HEK293 (cell line): Measurements from ENCODE around the gene TGFB2.
A peak's percentile ranks its signal among the peaks of the same experiment; 100 is the strongest.

ENCODE experiments used
- CTCF ChIA-PET: fragments of 350-600 bp; formaldehyde crosslinking; extraction: SDS; loops from one replicate; lab custom pipeline; 2021; ENCODE audit warnings: antibody characterized with exemption; lab: Yijun Ruan, JAX
- POLR2A ChIA-PET: fragments of 300-600 bp; formaldehyde crosslinking; extraction: SDS; loops from one replicate; lab custom pipeline; 2020; ENCODE audit warnings: antibody characterized with exemption, inconsistent platforms; lab: Yijun Ruan, JAX
- H3K27ac ChIP-seq: fragments of 200-500 bp; sonication (Bioruptor generic); 2 replicates; pipeline ENCODE4 v1.5.1; 2014; ENCODE audit warnings: low read depth, low read length, control low read depth, inconsistent platforms; ENCODE audit errors: extremely low read depth
- H3K36me3 ChIP-seq, 2 experiments: fragments of 200-500 bp in 1 of 2; sonication (Bioruptor generic) in 1 of 2; 1 replicate in 1 of 2; 2 replicates in 1 of 2; pipeline ENCODE4 v1.5.1; 2014 to 2017; ENCODE audit warnings: inconsistent platforms in 2 of 2, low read length in 2 of 2; ENCODE audit not compliant: control insufficient read depth in 2 of 2, insufficient read depth in 1 of 2
- H3K4me1 ChIP-seq: fragments of 200-500 bp; sonication (Bioruptor generic); 2 replicates; pipeline ENCODE4 v1.5.1; 2014; ENCODE audit warnings: mild to moderate bottlenecking, low read length, inconsistent platforms; ENCODE audit not compliant: control insufficient read depth, insufficient read depth
- H3K4me3 ChIP-seq: 2 replicates; pipeline ENCODE4 v1.5.1; 2011; ENCODE audit warnings: low read depth, mild to moderate bottlenecking, control low read depth, low read length, moderate library complexity
- H3K9me3 ChIP-seq: fragments of 200-500 bp; sonication (Bioruptor generic); 2 replicates; pipeline ENCODE4 v1.5.1; 2014; ENCODE audit warnings: low read depth, low read length, inconsistent platforms; ENCODE audit not compliant: control insufficient read depth, insufficient read depth
- ATF2 ChIP-seq: fragments of 450-650 bp; formaldehyde crosslinking; IDR thresholded peaks from 2 replicates; pipeline ENCODE4 v1.5.1; 2016; ENCODE audit warnings: missing biosample characterization, missing genetic modification characterization, low read depth
- KLF1 ChIP-seq: fragments of 450-650 bp; formaldehyde crosslinking; IDR thresholded peaks from 2 replicates; pipeline ENCODE4 v1.5.1; 2016; ENCODE audit warnings: missing biosample characterization, missing genetic modification characterization
- KLF9 ChIP-seq: fragments of 450-650 bp; formaldehyde crosslinking; IDR thresholded peaks from 2 replicates; pipeline ENCODE4 v1.5.1; 2016; ENCODE audit warnings: missing biosample characterization, missing genetic modification characterization, low read depth
- TCF7L2 ChIP-seq: IDR thresholded peaks from 2 replicates; pipeline ENCODE4 v1.6.1; 2011; ENCODE audit warnings: low read depth, mild to moderate bottlenecking, inconsistent platforms, low read length, moderate library complexity, borderline replicate concordance
- WT1 ChIP-seq: fragments of 450-650 bp; formaldehyde crosslinking; IDR thresholded peaks from 2 replicates; pipeline ENCODE4 v1.5.1; 2016; ENCODE audit warnings: missing biosample characterization, missing genetic modification characterization
- ZFP41 ChIP-seq: fragments of 450-650 bp; formaldehyde crosslinking; IDR thresholded peaks from 2 replicates; pipeline ENCODE4 v1.5.1; 2016; ENCODE audit warnings: missing biosample characterization, missing genetic modification characterization, borderline replicate concordance
- ZNF132 ChIP-seq: fragments of 450-650 bp; formaldehyde crosslinking; IDR thresholded peaks from 2 replicates; pipeline ENCODE4 v1.5.1; 2017; ENCODE audit warnings: missing biosample characterization, missing genetic modification characterization, borderline replicate concordance
- ZNF155 ChIP-seq: fragments of 450-650 bp; formaldehyde crosslinking; IDR thresholded peaks from 2 replicates; pipeline ENCODE4 v1.5.1; 2016; ENCODE audit warnings: missing biosample characterization, missing genetic modification characterization
- ZNF16 ChIP-seq: fragments of 450-650 bp; formaldehyde crosslinking; IDR thresholded peaks from 2 replicates; pipeline ENCODE4 v1.5.1; 2016; ENCODE audit warnings: low read depth, missing biosample characterization, missing genetic modification characterization
- ZNF19 ChIP-seq: fragments of 450-650 bp; formaldehyde crosslinking; IDR thresholded peaks from 2 replicates; pipeline ENCODE4; 2016; ENCODE audit warnings: missing biosample characterization, missing genetic modification characterization, low read depth
- ZNF214 ChIP-seq: fragments of 450-650 bp; formaldehyde crosslinking; IDR thresholded peaks from 2 replicates; pipeline ENCODE4 v1.5.1; 2017; ENCODE audit warnings: missing biosample characterization, mild to moderate bottlenecking, missing genetic modification characterization, borderline replicate concordance
- ZNF391 ChIP-seq: fragments of 450-650 bp; formaldehyde crosslinking; IDR thresholded peaks from 2 replicates; pipeline ENCODE4 v1.5.1; 2016; ENCODE audit warnings: low read depth, missing biosample characterization, missing genetic modification characterization, borderline replicate concordance
- ZNF394 ChIP-seq: fragments of 450-650 bp; formaldehyde crosslinking; IDR thresholded peaks from 2 replicates; pipeline ENCODE4 v1.5.1; 2016; ENCODE audit warnings: missing biosample characterization, missing genetic modification characterization, mild to moderate bottlenecking, moderate library complexity, borderline replicate concordance
- ZNF404 ChIP-seq: fragments of 450-650 bp; formaldehyde crosslinking; IDR thresholded peaks from 2 replicates; pipeline ENCODE4 v1.5.1; 2017; ENCODE audit warnings: missing biosample characterization, missing genetic modification characterization
- ZNF561 ChIP-seq: fragments of 450-650 bp; IDR thresholded peaks from 2 replicates; pipeline ENCODE4 v1.5.1; 2018; ENCODE audit warnings: missing biosample characterization, missing genetic modification characterization, borderline replicate concordance
- ZNF624 ChIP-seq: fragments of 450-650 bp; formaldehyde crosslinking; IDR thresholded peaks from 2 replicates; pipeline ENCODE4 v1.5.1; 2017; ENCODE audit warnings: missing biosample characterization, missing genetic modification characterization
- ZNF677 ChIP-seq: fragments of 450-650 bp; IDR thresholded peaks from 2 replicates; pipeline ENCODE4 v1.5.0; 2018; ENCODE audit warnings: missing biosample characterization, mild to moderate bottlenecking, missing genetic modification characterization, moderate library complexity
- TF ChIP-seq, protein P1 (sequence below): fragments of 450-650 bp; formaldehyde crosslinking; IDR thresholded peaks from 2 replicates; pipeline ENCODE4 v1.5.1; 2016; ENCODE audit warnings: missing biosample characterization, missing genetic modification characterization

TGFB2 gene

DNA sequence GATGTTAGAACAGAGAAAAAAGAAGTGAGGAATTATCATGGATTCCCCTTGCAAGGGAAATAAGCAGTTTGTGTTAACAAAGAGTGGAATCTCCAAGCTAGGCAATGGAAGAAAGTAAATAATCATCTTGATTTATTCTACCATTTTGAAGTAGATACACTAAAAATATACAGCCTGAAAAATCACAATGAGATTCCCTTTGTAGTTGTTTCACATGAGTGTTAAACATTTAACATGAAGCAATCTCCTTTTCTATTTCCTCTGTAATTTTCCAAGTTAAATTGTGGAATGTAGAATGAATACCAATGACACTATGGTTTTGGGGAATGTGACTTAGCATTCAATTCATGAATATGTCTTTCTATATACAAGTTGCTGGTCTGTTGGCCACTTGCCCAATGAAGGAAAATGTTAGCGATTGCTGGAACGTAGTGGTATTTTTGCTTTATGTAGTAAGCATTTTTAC is 5.7 kb downstream of the TGFB2 start:
- ChIA-PET POLR2A (no interaction called here), CTCF (interaction anchor here (1.0 kb wide), 1 partner anchor 10 kb away, joined by 5 read pairs; no protein-coding TSS in a partner anchor)
- no peak overlapping the region for H3K27ac ChIP-seq
- H3K4me1 ChIP-seq = peaks cover 3% of the 10 kb centered on the region
- TF ChIP-seq KLF1 (tag by site-specific recombination) (no peak), ZNF624 (no peak), ZNF404 (no peak), ZNF155 (tag by site-specific recombination) (no peak), TCF7L2 (no peak), ZNF561 (no peak), ZNF132 (tag by site-specific recombination) (no peak), ZNF391 (tag by site-specific recombination) (no peak), ZNF677 (tag by site-specific recombination) (no peak), WT1 (tag by site-specific recombination) (no peak), ZNF394 (tag by site-specific recombination) (no peak), ZFP41 (tag by site-specific recombination) (no peak), ZNF16 (tag by site-specific recombination) (no peak), ZNF19 (tag by site-specific recombination) (no peak)
- no peaks in the 10 kb centered on the region for H3K9me3 ChIP-seq
- no peaks in the 10 kb centered on the region for H3K36me3 ChIP-seq
- H3K4me3 ChIP-seq = no peak overlapping the region

DNA sequence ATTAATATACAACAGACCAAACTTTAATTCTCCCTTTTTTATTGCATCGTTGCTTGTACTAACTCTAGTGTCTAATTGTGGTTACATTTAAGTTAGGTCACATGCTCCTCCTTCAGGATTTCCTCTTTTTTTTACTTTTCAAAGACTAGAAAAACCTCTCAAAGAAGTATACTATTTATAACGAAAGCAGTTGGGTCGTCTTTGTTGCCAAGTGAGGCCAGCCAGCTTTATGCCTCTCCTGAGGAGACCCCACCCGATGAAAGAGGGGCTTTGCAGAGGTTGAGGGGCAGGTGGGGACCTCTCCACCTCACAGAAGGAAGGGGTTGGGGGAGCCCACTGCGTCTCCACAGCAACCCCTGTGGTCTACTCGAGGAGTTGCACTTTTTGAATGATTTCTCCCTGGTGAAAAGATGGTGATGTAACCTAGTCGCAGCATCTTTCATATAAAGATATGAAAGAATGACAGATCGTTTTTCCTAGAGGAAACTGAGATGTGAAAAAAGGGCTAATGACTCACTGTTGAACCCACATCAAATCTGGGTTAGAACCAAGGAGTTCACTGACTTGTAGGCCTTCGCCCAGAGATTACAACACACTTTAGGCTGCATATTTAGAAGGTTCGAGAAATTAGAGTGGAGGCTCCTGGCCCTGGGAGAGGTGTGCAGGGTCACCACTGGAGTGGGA is 6.4 kb downstream of the TGFB2 start:
- no peaks in the 10 kb centered on the region for H3K36me3 ChIP-seq
- ChIA-PET POLR2A (no interaction called here), CTCF (interaction anchor here (0.7 kb wide), 1 partner anchor 709 kb away, joined by 3 read pairs; no protein-coding TSS in a partner anchor)
- no peak overlapping the region for H3K4me3 ChIP-seq
- no peaks in the 10 kb centered on the region for H3K9me3 ChIP-seq
- H3K4me1 ChIP-seq = peaks cover 3% of the 10 kb centered on the region
- no peak overlapping the region for H3K27ac ChIP-seq
- TF ChIP-seq ZNF214 (no peak), ATF2 (tag by site-specific recombination) (0 out of 2 replicates have a peak, but pooled peaks have one; percentile 3)
- TF ChIP-seq, protein P1, sequence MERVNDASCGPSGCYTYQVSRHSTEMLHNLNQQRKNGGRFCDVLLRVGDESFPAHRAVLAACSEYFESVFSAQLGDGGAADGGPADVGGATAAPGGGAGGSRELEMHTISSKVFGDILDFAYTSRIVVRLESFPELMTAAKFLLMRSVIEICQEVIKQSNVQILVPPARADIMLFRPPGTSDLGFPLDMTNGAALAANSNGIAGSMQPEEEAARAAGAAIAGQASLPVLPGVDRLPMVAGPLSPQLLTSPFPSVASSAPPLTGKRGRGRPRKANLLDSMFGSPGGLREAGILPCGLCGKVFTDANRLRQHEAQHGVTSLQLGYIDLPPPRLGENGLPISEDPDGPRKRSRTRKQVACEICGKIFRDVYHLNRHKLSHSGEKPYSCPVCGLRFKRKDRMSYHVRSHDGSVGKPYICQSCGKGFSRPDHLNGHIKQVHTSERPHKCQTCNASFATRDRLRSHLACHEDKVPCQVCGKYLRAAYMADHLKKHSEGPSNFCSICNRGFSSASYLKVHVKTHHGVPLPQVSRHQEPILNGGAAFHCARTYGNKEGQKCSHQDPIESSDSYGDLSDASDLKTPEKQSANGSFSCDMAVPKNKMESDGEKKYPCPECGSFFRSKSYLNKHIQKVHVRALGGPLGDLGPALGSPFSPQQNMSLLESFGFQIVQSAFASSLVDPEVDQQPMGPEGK = 0 out of 2 replicates have a peak, but pooled peaks have one; percentile 23

GRCh38 chr1:218352075-218352438 is 6.9 kb downstream of the TGFB2 start:
- H3K27ac ChIP-seq = no peak overlapping the region
- no peak overlapping the region for H3K4me3 ChIP-seq
- no peaks in the 10 kb centered on the region for H3K36me3 ChIP-seq
- H3K9me3 ChIP-seq = no peaks in the 10 kb centered on the region
- CTCF ChIA-PET = no interaction called here
- POLR2A ChIA-PET = no interaction called here
- peaks cover 3% of the 10 kb centered on the region for H3K4me1 ChIP-seq
- TF ChIP-seq KLF9 (tag by site-specific recombination) = no peak
- TF ChIP-seq, all 188 proteins: peak for 0
